ENCODE measurements around the gene SLC4A9.

SLC4A9 gene

GRCh38 chr5:140362875-140363630 is 3.1 kb downstream of the SLC4A9 start:
- peak; percentile 84 for DNase-seq

- DNase-seq = no peak
Observed at GRCh38 chr5:140363631-140364471, 3.9 kb downstream of the SLC4A9 start.

GRCh38 chr5:140364472-140364765 is 4.4 kb downstream of the SLC4A9 start:
- DNase-seq = no peak

- no peak for DNase-seq
Observed at GRCh38 chr5:140365282-140365681, 5.3 kb downstream of the SLC4A9 start.

- no peak for DNase-seq
Observed at GRCh38 chr5:140365941-140366340, 5.9 kb downstream of the SLC4A9 start.

DNA sequence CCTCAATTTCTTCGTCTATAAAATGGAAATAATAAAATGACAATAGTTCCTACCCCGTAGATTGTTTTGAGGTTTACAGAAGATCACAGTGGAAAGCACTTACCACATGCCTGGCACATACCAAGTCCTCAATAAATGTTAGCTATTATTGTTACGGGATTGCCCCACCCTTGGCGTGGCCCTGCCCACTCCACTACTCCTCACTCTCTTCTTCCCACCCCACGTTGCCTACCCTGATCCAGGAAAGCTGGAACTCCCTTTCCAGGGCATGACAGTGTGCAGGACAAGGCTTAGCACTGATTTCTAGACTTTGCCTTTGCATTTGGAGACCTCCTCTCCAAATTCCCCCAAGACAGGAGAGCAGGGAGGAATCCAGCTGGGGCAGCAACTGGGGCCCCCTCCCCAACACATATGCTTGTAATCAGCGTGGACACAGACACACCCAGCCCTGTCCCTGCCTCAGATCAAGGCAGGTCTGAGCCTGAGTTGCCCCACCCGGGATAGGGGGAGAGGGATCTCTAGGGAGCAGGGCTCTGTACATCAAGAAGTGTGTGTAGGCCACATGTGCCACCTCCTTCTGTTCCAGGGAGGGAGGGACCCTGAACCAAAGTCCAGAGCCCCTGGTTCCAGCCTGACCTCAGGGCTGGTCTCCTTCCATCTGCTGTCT is 6.7 kb downstream of the SLC4A9 start:
- DNase-seq = no peak

- DNase-seq = no peak
Observed at GRCh38 chr5:140367256-140368013, 7.4 kb downstream of the SLC4A9 start.

- no peak for DNase-seq
Observed at GRCh38 chr5:140371356-140372151, 11.6 kb downstream of the SLC4A9 start.

- peak; percentile 45 for DNase-seq
Observed at GRCh38 chr5:140372971-140373487, 13.0 kb downstream of the SLC4A9 start.

DNA sequence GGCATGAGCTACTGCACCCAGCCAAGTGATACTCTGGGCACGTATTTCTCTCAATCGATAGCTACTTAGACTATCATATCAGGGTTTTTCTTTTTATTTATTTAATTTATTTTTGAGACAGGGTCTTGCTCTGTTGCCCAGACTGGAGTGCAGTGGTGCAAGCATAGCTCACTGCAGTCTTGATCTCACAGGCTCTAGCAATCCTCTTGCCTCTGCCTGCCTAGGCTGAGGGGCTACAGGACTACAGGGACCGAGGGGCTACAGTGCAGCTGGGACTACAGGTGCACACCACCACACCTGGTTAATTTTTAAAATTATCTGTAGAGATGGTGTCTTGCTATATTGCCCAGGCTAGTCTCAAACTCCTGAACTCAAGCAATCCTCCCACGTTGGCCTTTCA is 21.4 kb downstream of the SLC4A9 start:
- no peak for DNase-seq

DNA sequence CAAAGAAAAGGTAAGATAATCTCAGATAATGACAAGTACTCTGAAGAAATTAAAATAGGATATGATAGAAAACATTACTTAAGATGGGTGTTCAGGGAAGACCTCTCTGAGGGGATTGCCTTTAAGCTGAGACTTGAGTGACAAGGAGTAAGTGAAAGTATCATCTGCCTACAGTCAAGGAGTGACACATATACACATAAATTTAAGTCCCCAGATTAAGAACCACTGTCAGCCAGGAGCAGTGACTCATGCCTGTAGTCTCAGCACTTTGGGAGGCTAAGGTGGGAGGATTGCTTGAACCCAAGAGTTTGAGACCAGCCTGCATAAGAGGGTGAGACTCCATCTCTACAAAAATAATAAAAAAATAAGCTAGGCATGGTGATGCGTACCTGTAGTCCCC is 22.0 kb downstream of the SLC4A9 start:
- DNase-seq = no peak

DNA sequence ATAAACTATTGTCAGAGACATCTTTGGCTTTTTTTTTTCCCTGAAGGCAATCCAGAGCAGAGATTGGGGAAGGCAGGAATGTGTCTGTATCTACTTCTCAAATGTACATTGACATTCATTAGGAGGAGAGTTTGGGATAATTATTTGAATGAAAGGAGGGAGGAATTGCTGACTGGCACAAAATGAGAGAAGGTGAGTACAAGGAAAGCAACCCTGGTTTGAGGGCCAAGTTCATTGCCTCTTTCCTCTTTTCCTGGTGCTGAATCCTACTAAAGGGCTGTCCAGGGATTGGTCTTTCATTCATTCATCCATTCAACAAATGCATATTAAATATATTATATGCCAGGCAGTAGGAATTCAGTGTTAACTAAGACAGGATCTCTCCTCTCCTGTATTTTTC is 22.9 kb downstream of the SLC4A9 start:
- no peak for DNase-seq

DNA sequence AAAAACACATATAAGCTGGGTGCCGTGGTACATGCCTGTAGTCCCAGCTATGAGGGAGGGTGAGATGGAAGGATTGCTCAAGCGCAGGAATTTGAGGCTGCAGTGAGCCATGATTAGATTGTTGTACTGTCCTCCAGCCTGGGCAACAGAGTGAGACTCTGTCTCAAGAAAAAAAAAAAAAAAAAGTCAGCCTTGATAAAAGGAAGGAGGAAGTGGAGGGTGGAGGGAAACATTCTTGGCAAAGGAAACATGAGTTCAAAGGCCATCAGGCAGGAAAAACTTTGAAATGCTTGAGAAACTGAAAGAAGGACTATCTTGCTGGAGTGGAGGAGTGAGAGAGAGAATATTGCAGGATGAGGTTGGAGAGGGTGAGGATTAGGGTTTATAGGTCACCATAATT is 23.3 kb downstream of the SLC4A9 start:
- no peak for DNase-seq

DNA sequence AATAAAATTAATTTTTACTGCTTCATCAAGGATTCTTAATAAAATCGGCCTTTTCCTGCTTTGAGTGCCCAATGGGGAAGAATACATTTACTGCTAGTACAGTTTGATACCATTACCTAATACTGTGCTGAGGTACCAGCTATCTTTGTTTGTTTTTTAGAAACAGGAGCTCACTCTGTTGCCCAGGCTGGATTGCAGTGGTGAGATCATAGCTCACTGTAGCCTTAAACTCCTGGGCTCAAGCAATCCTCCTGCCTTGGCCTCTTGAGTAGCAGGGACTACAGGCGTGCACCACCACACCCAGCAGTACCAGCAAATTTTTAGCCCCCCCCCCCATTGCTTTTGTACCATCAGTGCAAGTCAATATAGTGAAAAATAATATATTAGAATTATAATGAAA is 28.1 kb downstream of the SLC4A9 start:
- no peak for DNase-seq

DNA sequence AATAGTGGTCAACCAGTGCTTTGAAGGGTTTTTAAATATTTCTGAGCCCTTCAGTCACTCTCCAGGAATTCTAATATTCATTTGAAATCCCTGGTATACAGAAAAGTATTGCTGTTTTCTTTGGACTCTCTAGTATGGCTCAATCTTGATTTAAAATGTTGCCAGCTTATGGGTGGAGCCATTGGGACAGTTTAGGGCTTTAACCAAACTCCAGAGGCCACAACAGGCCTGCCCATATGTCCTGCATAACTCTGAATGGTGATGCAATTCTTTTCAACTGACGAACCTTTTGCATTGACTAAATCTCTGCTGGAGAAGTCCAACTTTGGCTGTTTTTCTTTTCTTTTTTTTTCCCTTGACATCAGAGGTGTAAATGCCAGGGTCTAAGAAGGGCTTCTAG is 31.3 kb downstream of the SLC4A9 start:
- no peak for DNase-seq

DNA sequence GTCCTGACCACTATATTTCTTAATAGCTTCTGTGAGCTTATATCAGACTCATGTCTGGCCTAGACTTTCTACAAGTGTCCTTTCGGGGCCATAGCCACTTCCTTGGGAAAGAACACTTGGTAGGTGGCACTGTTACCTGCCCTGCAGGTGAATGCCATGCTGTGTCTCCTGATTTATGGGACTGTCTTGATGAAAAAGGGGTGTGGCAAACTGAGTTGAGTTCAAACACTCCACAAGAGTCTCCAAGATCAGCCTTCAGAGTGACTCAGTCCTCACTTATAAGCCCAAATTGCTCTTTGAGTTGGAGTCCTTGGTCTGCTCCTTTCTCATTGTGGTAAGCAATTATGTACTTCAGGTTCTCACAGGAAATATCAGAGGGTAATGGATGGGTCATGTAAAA is 31.7 kb downstream of the SLC4A9 start:
- DNase-seq = no peak

DNA sequence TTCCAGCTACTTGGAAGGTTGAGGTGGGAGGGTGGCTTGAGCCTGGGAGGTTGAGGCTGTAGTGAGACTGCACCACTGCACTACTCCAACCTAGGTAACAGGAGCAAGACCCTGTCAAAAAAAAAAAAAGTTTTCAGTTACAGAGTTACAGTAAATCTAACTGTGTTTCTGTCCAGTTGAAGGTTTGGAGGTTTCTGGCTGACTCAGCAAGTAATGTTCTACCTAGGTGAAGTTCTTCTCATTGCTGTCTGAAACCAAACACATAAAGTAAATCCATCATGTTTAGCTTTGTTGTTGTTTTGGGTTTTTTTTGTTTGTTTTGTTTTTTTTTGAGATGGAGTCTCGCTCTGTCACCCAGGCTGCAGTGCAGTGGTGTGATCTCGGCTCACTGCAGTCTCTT is 33.7 kb downstream of the SLC4A9 start:
- DNase-seq = no peak

DNA sequence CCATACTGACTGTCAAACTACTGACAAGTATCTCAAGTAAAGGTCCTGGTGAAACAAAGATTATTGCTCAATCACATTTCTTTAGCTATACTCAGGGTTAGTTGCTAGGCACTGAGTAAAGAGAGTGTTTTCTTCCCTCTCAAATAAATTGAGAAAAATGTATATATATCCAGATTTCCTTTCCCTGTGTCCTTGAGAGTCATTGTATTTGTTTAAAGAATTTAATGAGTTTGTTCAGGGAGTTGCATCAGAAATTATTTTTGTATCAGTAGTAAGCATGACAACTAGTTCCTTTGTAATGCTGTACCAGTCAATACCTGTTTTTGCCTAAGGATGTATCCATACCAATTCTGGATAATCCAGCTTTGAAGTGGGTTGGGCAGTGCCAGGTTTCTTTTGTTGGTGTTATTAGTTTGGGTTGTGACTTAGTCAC is 38.4 kb downstream of the SLC4A9 start:
- DNase-seq = no peak

DNA sequence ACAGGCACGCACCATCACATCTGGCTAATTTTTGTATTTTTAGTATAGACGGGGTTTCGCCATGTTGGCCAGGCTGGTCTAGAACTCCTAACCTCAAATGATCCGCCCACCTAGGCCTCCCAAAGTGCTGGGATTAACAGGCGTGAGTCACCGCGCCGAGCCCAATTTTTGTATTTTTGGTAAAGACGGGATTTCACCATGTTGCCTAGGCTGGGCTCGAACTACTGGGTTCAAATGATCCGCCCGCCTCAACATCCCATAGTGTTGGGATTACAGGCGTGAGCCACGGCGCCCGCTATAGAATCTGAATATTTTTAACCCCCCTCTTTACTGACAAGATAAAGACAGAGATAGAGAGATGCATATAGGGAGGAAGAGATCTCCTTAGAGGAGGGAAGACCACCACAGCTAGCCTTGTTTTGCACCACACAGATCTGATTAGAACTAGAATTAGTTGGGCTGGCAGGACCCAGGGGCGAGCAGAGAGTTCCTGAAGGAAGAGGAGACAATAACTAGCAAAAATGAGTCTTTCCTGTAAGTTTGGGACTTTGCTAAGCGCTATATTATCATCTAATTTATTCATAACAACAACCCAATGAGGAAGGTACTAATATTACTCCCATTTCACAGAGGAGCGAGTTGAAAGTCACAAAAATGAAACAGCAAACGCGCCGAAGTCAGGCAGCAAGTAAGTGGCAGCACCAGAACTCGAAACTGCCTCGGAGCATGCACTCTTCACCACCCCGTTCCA is 40.2 kb downstream of the SLC4A9 start:
- DNase-seq = no peak

DNA sequence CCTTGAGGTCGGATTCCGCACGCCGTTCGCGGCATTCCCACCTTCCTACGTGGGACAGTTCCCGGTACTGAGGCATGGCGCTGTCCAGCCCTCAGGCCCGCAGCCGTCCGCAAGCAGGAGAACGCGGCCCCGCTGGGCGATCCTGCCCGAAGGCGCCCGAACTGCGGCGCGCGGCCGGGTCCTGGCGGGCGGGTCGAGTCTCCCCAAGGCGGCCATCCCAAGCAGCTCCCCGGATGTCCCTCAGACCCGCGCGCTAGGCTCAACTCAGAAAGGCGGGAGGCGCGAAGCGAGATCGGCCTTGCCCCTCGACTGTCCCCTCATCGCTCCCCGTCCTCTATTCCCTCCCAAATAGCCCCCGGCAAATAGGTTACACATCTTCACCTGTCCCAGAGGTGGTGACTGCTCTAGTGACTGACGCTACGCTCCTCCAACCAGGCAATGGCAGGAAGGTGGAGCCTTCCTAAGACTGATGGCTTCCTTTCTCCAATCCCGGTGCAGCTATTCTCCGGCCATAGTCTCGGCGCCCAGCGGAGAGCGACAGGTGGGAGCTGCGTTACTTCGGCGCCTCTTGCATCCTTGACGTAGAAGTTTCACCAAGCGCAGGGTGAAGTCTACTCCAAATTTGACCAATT is 40.9 kb downstream of the SLC4A9 start:
- DNase-seq = peak; percentile 80
